ENCODE measurements around the gene CACTIN. TPM values are rescaled to one million over a fixed set of nuclear protein-coding genes. Genes with fewer than 3 reads are reported as not detected.
"Not testable (repeated sequence)": the region's sequence is repeated elsewhere in the genome, so short reads cannot be mapped to it uniquely, and the experiment has no call there.

Gene CACTIN
- polyA plus RNA-seq, 1 experiment, result 9.3 TPM

DNA sequence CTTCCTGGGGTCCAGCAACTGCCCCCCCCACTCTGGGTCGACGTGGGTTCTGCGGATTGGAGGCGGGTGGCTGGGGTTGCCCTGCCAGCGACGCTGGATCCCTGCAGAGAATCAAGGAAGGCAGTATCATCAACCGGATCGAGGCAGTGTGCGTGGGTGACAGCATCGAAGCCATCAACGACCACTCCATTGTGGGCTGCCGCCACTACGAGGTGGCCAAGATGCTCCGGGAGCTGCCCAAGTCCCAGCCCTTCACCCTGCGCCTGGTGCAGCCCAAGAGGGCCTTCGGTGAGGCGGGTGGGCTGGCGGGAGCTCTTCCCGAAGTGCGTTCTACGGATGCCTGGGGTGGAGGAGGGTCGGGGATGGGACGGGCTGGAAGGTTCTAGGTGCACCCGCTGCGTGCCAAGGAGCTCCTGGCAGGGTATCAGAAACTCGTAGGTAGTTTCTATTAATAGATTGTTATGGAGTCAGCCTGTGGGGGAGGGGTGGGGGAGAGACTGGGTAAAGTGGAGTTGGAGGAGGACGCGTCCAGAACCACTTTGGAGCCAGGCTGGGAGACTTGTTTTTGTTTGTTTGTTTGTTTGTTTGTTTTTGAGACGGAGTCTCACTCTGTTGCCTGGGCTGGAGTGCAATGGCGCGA, 39.8 kb downstream of the CACTIN start:
- ChIA-PET POLR2A (no interaction called here), CTCF (interaction anchor here (0.6 to 1.4 kb wide), 3 partner anchors 21 to 1126 kb away, joined by 3 read pairs; no protein-coding TSS in a partner anchor)

DNA sequence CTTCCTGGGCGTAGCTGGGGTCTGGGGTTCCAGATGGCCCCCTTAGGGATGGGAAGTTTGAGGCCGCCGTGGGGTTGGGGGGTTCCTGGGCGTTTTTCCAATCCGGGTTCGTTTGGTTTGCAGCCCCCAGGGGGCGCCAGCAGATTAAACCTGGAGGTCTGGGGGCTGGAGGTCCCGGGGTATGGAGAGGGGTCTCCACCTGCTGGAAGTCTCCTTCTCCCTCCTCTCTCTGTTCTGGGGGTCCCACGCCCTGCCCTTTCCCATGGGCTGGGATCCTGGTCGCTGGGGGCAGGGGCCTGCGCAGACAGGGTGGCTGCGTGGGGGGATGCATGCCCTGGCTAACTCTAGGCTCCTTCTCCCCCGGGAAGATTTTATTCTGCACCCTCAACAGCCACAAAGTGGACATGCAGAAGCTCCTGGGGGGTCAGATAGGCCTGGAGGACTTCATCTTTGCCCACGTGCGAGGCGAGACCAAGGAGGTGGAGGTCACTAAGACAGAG, 40.4 kb downstream of the CACTIN start:
- POLR2A ChIA-PET, result no interaction called here
- CTCF ChIA-PET, result interaction anchor here (0.6 to 1.4 kb wide), 3 partner anchors 22 to 1125 kb away, joined by 3 read pairs; no protein-coding TSS in a partner anchor
- DNase-seq (ENCODE audit: low read depth, low spot score), result no peak
- no peak overlapping the region for H3K4me3 ChIP-seq (ENCODE audit: low read depth, low read length)
- no peak overlapping the region for H3K27ac ChIP-seq (ENCODE audit: low read depth, low read length)
- TF ChIP-seq, protein P1, sequence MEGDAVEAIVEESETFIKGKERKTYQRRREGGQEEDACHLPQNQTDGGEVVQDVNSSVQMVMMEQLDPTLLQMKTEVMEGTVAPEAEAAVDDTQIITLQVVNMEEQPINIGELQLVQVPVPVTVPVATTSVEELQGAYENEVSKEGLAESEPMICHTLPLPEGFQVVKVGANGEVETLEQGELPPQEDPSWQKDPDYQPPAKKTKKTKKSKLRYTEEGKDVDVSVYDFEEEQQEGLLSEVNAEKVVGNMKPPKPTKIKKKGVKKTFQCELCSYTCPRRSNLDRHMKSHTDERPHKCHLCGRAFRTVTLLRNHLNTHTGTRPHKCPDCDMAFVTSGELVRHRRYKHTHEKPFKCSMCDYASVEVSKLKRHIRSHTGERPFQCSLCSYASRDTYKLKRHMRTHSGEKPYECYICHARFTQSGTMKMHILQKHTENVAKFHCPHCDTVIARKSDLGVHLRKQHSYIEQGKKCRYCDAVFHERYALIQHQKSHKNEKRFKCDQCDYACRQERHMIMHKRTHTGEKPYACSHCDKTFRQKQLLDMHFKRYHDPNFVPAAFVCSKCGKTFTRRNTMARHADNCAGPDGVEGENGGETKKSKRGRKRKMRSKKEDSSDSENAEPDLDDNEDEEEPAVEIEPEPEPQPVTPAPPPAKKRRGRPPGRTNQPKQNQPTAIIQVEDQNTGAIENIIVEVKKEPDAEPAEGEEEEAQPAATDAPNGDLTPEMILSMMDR (IDR thresholded peaks at IDR 0.05; ENCODE audit: low read depth, low read length), result peak; percentile 53
- peaks cover 8% of the 10 kb centered on the region for H3K27me3 ChIP-seq (ENCODE audit: control insufficient read depth, insufficient read depth, low read length)
- H3K9me3 ChIP-seq (ENCODE audit: control insufficient read depth, insufficient read depth, low read length), result peaks cover 17% of the 10 kb centered on the region

More for the DNA sequence above, 39.8 kb downstream of the CACTIN start:
- no peak overlapping the region for H3K4me3 ChIP-seq (ENCODE audit: low read depth, low read length)
- H3K27me3 ChIP-seq (ENCODE audit: control insufficient read depth, insufficient read depth, low read length), result peaks cover 8% of the 10 kb centered on the region
- TF ChIP-seq, protein P1 (IDR thresholded peaks at IDR 0.05; ENCODE audit: low read depth, low read length), result no peak
- no peak for DNase-seq (ENCODE audit: low read depth, low spot score)
- peaks cover 20% of the 10 kb centered on the region for H3K9me3 ChIP-seq (ENCODE audit: control insufficient read depth, insufficient read depth, low read length)
- no peak overlapping the region for H3K27ac ChIP-seq (ENCODE audit: low read depth, low read length)

DNA sequence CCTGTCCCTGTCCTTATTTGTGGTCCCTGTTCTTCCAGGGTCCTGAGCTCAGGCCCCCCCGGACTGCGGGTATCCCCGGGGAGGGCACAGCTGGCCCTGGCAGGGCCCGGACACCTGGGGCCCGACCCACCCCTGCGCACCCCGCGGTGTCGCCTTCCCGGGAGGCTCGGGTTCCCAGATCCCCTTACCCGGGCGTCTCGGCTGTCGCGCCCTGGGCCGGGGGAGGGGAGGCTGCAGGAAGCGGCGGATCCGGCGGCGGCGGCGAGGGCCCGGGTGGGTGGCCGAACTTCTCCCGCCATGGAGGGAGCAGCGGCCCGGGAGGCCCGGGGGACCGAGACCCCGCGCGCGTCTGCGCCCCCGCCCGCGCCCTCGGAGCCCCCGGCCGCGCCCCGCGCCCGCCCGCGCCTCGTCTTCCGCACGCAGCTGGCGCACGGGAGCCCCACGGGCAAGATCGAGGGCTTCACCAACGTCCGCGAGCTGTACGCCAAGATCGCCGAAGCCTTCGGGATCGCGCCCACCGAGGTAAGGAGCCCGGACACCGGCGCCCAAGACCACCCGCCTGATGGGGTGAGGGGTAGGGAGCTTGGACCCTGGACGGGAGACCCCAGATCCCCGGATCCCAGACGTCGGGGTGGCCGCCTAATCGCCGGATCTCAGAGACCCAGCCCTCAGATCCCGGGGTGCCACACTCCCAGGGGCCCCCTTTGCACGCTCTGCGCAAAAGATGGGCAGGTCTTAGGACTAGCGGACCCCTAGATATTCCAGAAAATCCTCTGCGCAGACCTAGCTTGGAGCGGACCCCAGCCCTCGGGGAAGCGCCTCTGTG, 41.1 kb downstream of the CACTIN start, which contains the start of gene GIPC3:
GIPC3 (plus strand) TSS at position 178 of the 826 bp plus-strand sequence; CDS start at position 298, 120 bp downstream.
- H3K27me3 ChIP-seq (ENCODE audit: control insufficient read depth, insufficient read depth, low read length), result peaks cover 8% of the 10 kb centered on the region
- CTCF ChIA-PET, result interaction anchor here (0.7 to 1.4 kb wide), 3 partner anchors 22 to 33 kb away, joined by 3 read pairs; no protein-coding TSS in a partner anchor
- peak within 1 kb of the TSS; percentile 27 for H3K4me3 ChIP-seq (ENCODE audit: low read depth, low read length)
- POLR2A ChIA-PET, result no interaction called here
- peaks cover 11% of the 10 kb centered on the region for H3K9me3 ChIP-seq (ENCODE audit: control insufficient read depth, insufficient read depth, low read length)
- TF ChIP-seq, protein P1 (IDR thresholded peaks at IDR 0.05; ENCODE audit: low read depth, low read length), result no peak
- DNase-seq (ENCODE audit: low read depth, low spot score), result no peak
- H3K27ac ChIP-seq (ENCODE audit: low read depth, low read length), result no peak within 1 kb of the TSS

DNA sequence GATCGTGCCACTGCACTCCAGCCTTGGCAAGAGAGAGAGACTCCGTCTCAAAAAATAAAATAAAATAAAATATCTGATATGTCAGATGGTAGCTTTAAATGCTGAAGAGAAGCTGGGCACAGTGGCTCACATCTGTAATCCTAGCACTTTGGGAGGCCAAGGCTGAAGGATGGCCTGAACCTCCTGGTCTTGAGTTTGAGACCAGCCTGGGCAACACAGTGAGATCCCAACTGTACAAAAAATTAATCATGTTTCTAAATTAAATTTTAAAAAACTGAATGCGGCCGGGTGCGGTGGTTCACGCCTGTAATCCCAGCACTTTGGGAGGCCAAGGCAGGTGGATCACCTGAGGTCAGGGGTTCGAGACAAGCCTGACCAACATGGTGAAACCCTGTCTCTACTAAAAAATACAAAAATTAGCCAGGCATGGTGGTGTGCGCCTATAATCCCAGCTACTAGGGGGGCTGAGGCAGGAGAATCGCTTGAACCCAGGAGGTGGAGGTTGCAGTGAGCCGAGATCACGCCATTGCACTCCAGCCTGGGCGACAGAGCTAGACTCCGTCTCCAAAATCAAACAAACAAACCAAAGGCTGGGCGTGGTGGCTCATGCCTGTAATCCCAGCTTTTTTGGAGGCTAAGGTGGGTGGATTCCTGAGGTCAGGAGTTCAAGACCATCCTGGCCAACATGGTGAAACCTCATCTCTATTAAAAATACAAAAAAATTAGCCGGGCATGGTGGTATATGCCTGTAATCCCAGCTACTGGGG, 42.4 kb downstream of the CACTIN start:
- H3K27ac ChIP-seq (ENCODE audit: low read depth, low read length); H3K27me3 ChIP-seq (ENCODE audit: control insufficient read depth, insufficient read depth, low read length); H3K4me3 ChIP-seq (ENCODE audit: low read depth, low read length); POLR2A ChIA-PET; DNase-seq (ENCODE audit: low read depth, low spot score); H3K9me3 ChIP-seq (ENCODE audit: control insufficient read depth, insufficient read depth, low read length): not testable (repeated sequence)
- CTCF ChIA-PET, result interaction anchor here (0.7 kb wide), 1 partner anchor 34 kb away, joined by 3 read pairs; no protein-coding TSS in a partner anchor

DNA sequence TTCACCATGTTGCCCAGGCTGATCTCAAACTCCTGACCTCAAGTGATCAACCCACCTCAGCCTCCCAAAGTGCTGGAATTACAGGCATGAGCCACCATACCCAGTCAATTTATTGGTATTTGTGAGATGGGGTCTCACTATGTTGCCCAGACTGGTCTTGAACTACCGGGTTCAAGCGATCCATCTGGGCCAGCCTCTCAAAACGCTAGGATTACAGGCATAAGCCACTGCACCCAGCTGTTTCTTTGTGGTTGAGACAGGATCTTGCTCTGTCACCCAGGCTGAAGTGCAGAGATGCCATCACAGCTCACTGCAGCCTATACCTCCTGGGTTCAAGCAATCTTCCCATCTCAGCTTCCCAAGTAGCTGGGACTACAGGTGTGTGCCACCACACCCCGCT, 44.8 kb downstream of the CACTIN start:
- CTCF ChIA-PET; H3K4me3 ChIP-seq (ENCODE audit: low read depth, low read length); POLR2A ChIA-PET; H3K27ac ChIP-seq (ENCODE audit: low read depth, low read length); DNase-seq (ENCODE audit: low read depth, low spot score); H3K9me3 ChIP-seq (ENCODE audit: control insufficient read depth, insufficient read depth, low read length); H3K27me3 ChIP-seq (ENCODE audit: control insufficient read depth, insufficient read depth, low read length): not testable (repeated sequence)

All from AG04450 (cell line).